Frontal cortex (tissue), 4 donors: ENCODE measurements around the gene CLC. TPM values are rescaled to one million over a fixed set of nuclear protein-coding genes. Genes with fewer than 3 reads are reported as not detected.

Experiments
- DNase-seq, 2 donors: peaks; one replicate each; pipeline ENCODE4 v3.0.0; 2012; ENCODE audit warnings: low spot score in 2 of 2
- FAIRE-seq: peaks from 2 replicates; lab custom pipeline; 2012; peaks lifted over from hg19 to GRCh38; lab: Jason Lieb, UNC
- small RNA-seq: library from RNA; depleted of rRNA; stranded (forward); fragments of <200 nt; gene quantifications from one replicate; pipeline ENCODE3, GENCODE V24; 2014
- total RNA-seq: library from RNA; depleted of rRNA; stranded (reverse); fragments of >200 nt; gene quantifications from one replicate; pipeline ENCODE4 v1.2.3, GENCODE V29; 2014
- donor health status: control.
- donor health status: control.
- donor health status: control.

The CLC gene
- total RNA-seq, 1 donor from 2014 or later = not detected

- FAIRE-seq (no peak), DNase-seq (no peak)
These were observed 56.4 kb downstream of the CLC start for GRCh38 chr19:39681416-39681815.

Small RNA genes within 50 kb of the gene (small RNA-seq; reads per million reads assigned to genes)
- not detected for gene RPS29P27

Other genes starting within 250 kb of the CLC start
- gene DLL3, start 239.1 kb downstream of the CLC start, total RNA-seq = 13.9 TPM
- gene SELENOV, start 222.9 kb downstream of the CLC start, total RNA-seq = 0.41 TPM
- 24.1 TPM for gene EID2B, start 205.2 kb downstream of the CLC start, total RNA-seq
- 22.4 TPM for gene EID2, start 197.9 kb downstream of the CLC start, total RNA-seq
- gene LGALS13, start 135.5 kb downstream of the CLC start, total RNA-seq = 0.82 TPM
- gene LGALS16, start 82.1 kb downstream of the CLC start, total RNA-seq = not detected
- gene LGALS14, start 33.5 kb downstream of the CLC start, total RNA-seq = not detected
- not detected for gene LEUTX, start 40.8 kb upstream of the CLC start, total RNA-seq
- gene DYRK1B, start 96.1 kb upstream of the CLC start, total RNA-seq = 15.5 TPM
- gene FBL, start 108.3 kb upstream of the CLC start, total RNA-seq = 295 TPM
- 0.82 TPM for gene FCGBP, start 196.6 kb upstream of the CLC start, total RNA-seq
- gene PSMC4, start 233.1 kb upstream of the CLC start, total RNA-seq = 99.9 TPM